ENCODE measurements around the gene ZMYM3.

DNA sequence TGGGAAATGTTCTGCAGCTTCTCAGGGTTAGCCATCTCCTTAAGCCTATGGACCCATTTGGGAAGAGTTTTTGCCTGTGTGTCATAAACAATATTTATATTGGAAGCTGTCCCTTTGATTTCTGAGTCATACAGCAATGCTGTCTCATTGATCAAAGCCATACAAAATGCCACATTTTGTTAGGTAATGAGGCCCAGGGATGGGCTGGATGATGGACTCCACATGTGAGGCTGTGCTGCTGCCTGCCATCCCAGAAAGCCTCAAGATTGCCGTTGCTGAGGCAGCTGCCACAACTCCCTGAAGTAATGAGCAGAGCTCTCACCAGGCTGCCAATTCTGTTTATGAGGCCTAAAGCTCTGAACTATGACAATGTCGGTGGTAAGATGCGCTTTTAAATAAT, 43.1 kb downstream of the ZMYM3 start:
- TF ChIP-seq, protein P1, sequence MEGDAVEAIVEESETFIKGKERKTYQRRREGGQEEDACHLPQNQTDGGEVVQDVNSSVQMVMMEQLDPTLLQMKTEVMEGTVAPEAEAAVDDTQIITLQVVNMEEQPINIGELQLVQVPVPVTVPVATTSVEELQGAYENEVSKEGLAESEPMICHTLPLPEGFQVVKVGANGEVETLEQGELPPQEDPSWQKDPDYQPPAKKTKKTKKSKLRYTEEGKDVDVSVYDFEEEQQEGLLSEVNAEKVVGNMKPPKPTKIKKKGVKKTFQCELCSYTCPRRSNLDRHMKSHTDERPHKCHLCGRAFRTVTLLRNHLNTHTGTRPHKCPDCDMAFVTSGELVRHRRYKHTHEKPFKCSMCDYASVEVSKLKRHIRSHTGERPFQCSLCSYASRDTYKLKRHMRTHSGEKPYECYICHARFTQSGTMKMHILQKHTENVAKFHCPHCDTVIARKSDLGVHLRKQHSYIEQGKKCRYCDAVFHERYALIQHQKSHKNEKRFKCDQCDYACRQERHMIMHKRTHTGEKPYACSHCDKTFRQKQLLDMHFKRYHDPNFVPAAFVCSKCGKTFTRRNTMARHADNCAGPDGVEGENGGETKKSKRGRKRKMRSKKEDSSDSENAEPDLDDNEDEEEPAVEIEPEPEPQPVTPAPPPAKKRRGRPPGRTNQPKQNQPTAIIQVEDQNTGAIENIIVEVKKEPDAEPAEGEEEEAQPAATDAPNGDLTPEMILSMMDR (IDR thresholded peaks at IDR 0.05): no peak
- no peak for TF ChIP-seq POLR2A (IDR thresholded peaks at IDR 0.05)
